CD4-positive, alpha-beta T cell (primary cell): ENCODE results near the gene TMEM63C. TPM values are rescaled to one million over a fixed set of nuclear protein-coding genes. Genes with fewer than 3 reads are reported as not detected.

Experiments used
- ATAC-seq: fragments of 200-7000 bp; cut with Tn5 transposase; one replicate; pipeline ENCODE4 v1.10.0; 2022; ENCODE audit warnings: mild to moderate bottlenecking; ENCODE audit not compliant: poor library complexity
- CTCF ChIA-PET: fragments of 350-600 bp; sonication (Branson Sonifier 250); formaldehyde crosslinking; loops from one replicate; lab custom pipeline; 2021; ENCODE audit warnings: antibody characterized with exemption, inconsistent platforms; lab: Charles Lee
- POLR2A ChIA-PET: fragments of 350-600 bp; sonication (Branson Sonifier 250); formaldehyde crosslinking; loops from one replicate; lab custom pipeline; 2021; ENCODE audit warnings: antibody characterized with exemption, inconsistent platforms; lab: Charles Lee
- DNase-seq, 14 experiments: peaks; one replicate each; pipeline ENCODE4 v3.0.0-alpha.2; 2013 to 2020; ENCODE audit warnings: mixed read lengths in 2 of 14
- H3K27ac ChIP-seq, 2 donors: one replicate each; pipeline versions ENCODE4 v1.5.1 to v1.7.0; 2013; ENCODE audit warnings: low read length in 2 of 2, low read depth in 1 of 2, mild to moderate bottlenecking in 1 of 2
- H3K27me3 ChIP-seq, 2 experiments: 1 replicate in 1 of 2; 2 replicates in 1 of 2; pipeline versions ENCODE4 v1.6.1 to v1.7.0; 2013; ENCODE audit warnings: low read length in 2 of 2, control low read depth in 1 of 2, mild to moderate bottlenecking in 1 of 2, moderate library complexity in 1 of 2; ENCODE audit not compliant: insufficient read depth in 2 of 2, control insufficient read depth in 1 of 2
- H3K36me3 ChIP-seq: one replicate; pipeline ENCODE4 v1.6.1; 2013; ENCODE audit warnings: low read length, control low read depth; ENCODE audit not compliant: insufficient read depth
- H3K4me1 ChIP-seq: one replicate; pipeline ENCODE4 v1.6.1; 2013; ENCODE audit warnings: low read length, control low read depth; ENCODE audit not compliant: insufficient read depth
- H3K4me3 ChIP-seq: one replicate; pipeline ENCODE4 v1.5.1; 2013; ENCODE audit warnings: mild to moderate bottlenecking, low read length, moderate library complexity
- H3K9me3 ChIP-seq, 2 experiments: 1 replicate in 1 of 2; 2 replicates in 1 of 2; pipeline versions ENCODE4 v1.6.1 to v1.7.0; 2013; ENCODE audit warnings: low read length in 2 of 2, mild to moderate bottlenecking in 2 of 2, control low read depth in 1 of 2, moderate library complexity in 1 of 2; ENCODE audit not compliant: control insufficient read depth in 1 of 2, insufficient read depth in 1 of 2
- H3K27ac Mint-ChIP-seq: one replicate; pipeline ENCODE4 v1.8.0; 2020; ENCODE audit warnings: mixed read lengths
- H3K27me3 Mint-ChIP-seq: one replicate; pipeline ENCODE4 v1.8.0; 2021; ENCODE audit warnings: mixed read lengths
- H3K36me3 Mint-ChIP-seq: one replicate; pipeline ENCODE4 v1.8.0; 2021; ENCODE audit warnings: low read depth, mixed read lengths
- H3K4me1 Mint-ChIP-seq: one replicate; pipeline ENCODE4 v1.8.0; 2021; ENCODE audit warnings: low read depth, mixed read lengths
- H3K4me3 Mint-ChIP-seq: one replicate; pipeline ENCODE4 v1.8.0; 2020; ENCODE audit warnings: mild to moderate bottlenecking, mixed read lengths
- H3K9me3 Mint-ChIP-seq: one replicate; pipeline ENCODE4 v1.8.0; 2020; ENCODE audit warnings: mixed read lengths
- intact Hi-C, 2 experiments: fragments of 100-400 bp; cut with DNase I in 1 of 2; cut with micrococcal nuclease in 1 of 2; formaldehyde crosslinking; loops; one replicate each; pipeline versions ENCODE4 v1.15.1 to v1.9.0; 2023 to 2025; cut with DNase I, micrococcal nuclease
- total RNA-seq, 174 experiments: library from RNA in 2 of 174; stranded (reverse) in 2 of 174; gene quantifications; one replicate each; pipeline ENCODE4 v1.2.3 and lab custom pipeline; 2021 to 2026
- TF ChIP-seq, protein P1 (sequence below): fragments of 200-600 bp; IDR thresholded peaks from one replicate; pipeline ENCODE4 v1.8.0; 2022; ENCODE audit warnings: antibody characterized with exemption, mild to moderate bottlenecking

Gene TMEM63C
- total RNA-seq, 2 experiments from 2014 or later, result 0.58 to 0.89 TPM

DNA sequence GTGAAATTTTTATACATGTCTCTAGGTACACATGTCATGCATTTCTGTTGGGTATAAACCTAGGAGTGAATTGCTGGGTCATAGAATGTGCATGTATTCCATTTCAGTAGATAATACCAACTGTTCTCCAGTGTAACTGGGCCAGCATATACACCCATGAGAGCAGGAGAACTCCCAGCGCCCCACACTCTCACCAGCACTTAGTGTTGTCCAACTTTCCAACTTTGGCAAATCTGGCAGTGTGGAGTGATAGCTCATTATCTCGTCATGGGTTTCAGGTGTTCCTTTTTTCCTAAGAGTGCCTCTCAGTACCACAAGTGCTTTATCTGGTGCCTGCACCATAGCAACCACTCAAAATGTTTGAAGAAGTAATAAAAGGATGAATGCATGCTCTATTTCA lies 49.3 kb downstream of the TMEM63C start:
- no peak overlapping the region for H3K27ac ChIP-seq
- POLR2A ChIA-PET, result no interaction called here
- H3K27ac Mint-ChIP-seq, result no peak overlapping the region
- intact Hi-C loops, result no loop called here
- H3K27me3 Mint-ChIP-seq, result peaks cover 3% of the 10 kb centered on the region
- no peak overlapping the region for H3K4me3 ChIP-seq
- DNase-seq, result no peak
- H3K27me3 ChIP-seq, result no peaks in the 10 kb centered on the region
- peaks cover 0 to 6% of the 10 kb centered on the region in 2 experiments for H3K9me3 ChIP-seq
- no peaks in the 10 kb centered on the region for H3K4me1 Mint-ChIP-seq
- no peak for ATAC-seq
- no peak overlapping the region for H3K4me3 Mint-ChIP-seq
- H3K4me1 ChIP-seq, result no peaks in the 10 kb centered on the region
- no peaks in the 10 kb centered on the region for H3K36me3 ChIP-seq
- CTCF ChIA-PET, result no interaction called here
- H3K9me3 Mint-ChIP-seq, result peaks cover 2% of the 10 kb centered on the region
- no peaks in the 10 kb centered on the region for H3K36me3 Mint-ChIP-seq
- TF ChIP-seq, protein P1, sequence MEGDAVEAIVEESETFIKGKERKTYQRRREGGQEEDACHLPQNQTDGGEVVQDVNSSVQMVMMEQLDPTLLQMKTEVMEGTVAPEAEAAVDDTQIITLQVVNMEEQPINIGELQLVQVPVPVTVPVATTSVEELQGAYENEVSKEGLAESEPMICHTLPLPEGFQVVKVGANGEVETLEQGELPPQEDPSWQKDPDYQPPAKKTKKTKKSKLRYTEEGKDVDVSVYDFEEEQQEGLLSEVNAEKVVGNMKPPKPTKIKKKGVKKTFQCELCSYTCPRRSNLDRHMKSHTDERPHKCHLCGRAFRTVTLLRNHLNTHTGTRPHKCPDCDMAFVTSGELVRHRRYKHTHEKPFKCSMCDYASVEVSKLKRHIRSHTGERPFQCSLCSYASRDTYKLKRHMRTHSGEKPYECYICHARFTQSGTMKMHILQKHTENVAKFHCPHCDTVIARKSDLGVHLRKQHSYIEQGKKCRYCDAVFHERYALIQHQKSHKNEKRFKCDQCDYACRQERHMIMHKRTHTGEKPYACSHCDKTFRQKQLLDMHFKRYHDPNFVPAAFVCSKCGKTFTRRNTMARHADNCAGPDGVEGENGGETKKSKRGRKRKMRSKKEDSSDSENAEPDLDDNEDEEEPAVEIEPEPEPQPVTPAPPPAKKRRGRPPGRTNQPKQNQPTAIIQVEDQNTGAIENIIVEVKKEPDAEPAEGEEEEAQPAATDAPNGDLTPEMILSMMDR, result no peak

GRCh38 chr14:77231721-77232120 lies 50.1 kb downstream of the TMEM63C start:
- Histone ChIP-seq H3K4me3 (no peak overlapping the region), H3K27ac (no peak overlapping the region), H3K36me3 (no peaks in the 10 kb centered on the region), H3K4me1 (no peaks in the 10 kb centered on the region), H3K9me3 (peaks cover 0 to 6% of the 10 kb centered on the region in 2 experiments), H3K27me3 (no peaks in the 10 kb centered on the region)
- CTCF ChIA-PET, result no interaction called here
- no peaks in the 10 kb centered on the region for H3K4me1 Mint-ChIP-seq
- no peak overlapping the region for H3K4me3 Mint-ChIP-seq
- no peaks in the 10 kb centered on the region for H3K36me3 Mint-ChIP-seq
- TF ChIP-seq, protein P1, result no peak
- intact Hi-C loops, result no loop called here
- POLR2A ChIA-PET, result no interaction called here
- DNase-seq (no peak), ATAC-seq (no peak)
- H3K27ac Mint-ChIP-seq, result no peak overlapping the region
- peaks cover 3% of the 10 kb centered on the region for H3K27me3 Mint-ChIP-seq
- peaks cover 2% of the 10 kb centered on the region for H3K9me3 Mint-ChIP-seq

DNA sequence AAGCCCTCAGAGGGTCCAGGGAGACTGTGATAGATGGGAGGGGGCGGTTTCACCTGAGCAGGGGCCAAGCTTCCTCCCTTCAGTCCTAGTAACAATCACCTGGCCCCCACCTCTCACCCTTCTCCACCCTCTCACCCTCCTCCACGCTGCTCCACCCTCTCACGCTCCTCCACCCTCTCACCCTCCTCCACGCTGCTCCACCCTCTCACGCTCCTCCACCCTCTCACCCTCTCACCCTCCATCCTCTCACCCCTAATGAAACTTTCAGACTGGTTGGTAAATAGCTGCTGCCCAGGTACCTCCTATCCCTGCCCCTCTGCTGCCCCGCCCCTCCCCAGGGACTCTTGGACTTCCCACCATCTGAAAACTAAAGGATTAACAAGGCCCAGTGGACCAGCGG lies 55.2 kb downstream of the TMEM63C start:
- DNase-seq (no peak), ATAC-seq (no peak)
- H3K27me3 Mint-ChIP-seq, result peaks cover 3% of the 10 kb centered on the region
- POLR2A ChIA-PET, result no interaction called here
- no peaks in the 10 kb centered on the region for H3K4me1 ChIP-seq
- no peak overlapping the region for H3K4me3 Mint-ChIP-seq
- no peak overlapping the region for H3K4me3 ChIP-seq
- no peaks in the 10 kb centered on the region for H3K27me3 ChIP-seq
- TF ChIP-seq, protein P1, result no peak
- H3K27ac ChIP-seq, result no peak overlapping the region
- no peak overlapping the region for H3K27ac Mint-ChIP-seq
- H3K36me3 Mint-ChIP-seq, result no peaks in the 10 kb centered on the region
- no peaks in the 10 kb centered on the region for H3K9me3 Mint-ChIP-seq
- peaks cover 0 to 7% of the 10 kb centered on the region in 2 experiments for H3K9me3 ChIP-seq
- no peaks in the 10 kb centered on the region for H3K4me1 Mint-ChIP-seq
- CTCF ChIA-PET, result no interaction called here
- no peaks in the 10 kb centered on the region for H3K36me3 ChIP-seq
- intact Hi-C loops, result no loop called here
